Epithelial cell of prostate (primary cell): ENCODE data around the gene ANP32D.
"Not testable (repeated sequence)": the region's sequence is repeated elsewhere in the genome, so short reads cannot be mapped to it uniquely, and the experiment has no call there.

ENCODE experiments used
- DNase-seq: peaks from one replicate; pipeline ENCODE4 v3.0.0-alpha.2; 2011; ENCODE audit warnings: low read depth, low spot score
- H3K27ac ChIP-seq: fragments of 450-650 bp; 2 replicates; pipeline ENCODE4 v1.5.1; 2017; ENCODE audit warnings: mild to moderate bottlenecking

The ANP32D gene

GRCh38 chr12:48489456-48489855 lies 17.1 kb downstream of the ANP32D start:
- peak overlapping the region; percentile 86 for H3K27ac ChIP-seq
- not testable (repeated sequence) for DNase-seq

DNA sequence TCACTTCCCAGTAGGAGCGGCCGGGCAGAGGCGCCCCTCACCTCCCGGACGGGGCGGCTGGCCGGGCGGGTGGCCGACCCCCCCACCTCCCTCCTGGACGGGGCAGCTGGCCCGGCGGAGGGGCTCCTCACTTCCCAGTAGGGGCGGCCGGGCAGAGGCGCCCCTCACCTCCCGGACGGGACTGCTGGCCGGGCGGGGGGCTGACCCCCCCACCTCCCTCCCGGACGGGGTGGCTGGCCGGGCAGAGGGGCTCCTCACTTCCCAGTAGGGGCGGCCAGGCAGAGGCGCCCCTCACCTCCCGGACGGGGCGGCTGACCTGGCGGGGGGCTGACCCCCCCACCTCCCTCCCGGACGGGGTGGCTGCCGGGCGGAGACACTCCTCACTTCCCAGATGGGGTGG lies 27.9 kb downstream of the ANP32D start:
- DNase-seq, H3K27ac ChIP-seq: not testable (repeated sequence)

- not testable (repeated sequence) for H3K27ac ChIP-seq, DNase-seq
These were observed 34.5 kb downstream of the ANP32D start for GRCh38 chr12:48506836-48507235.

DNA sequence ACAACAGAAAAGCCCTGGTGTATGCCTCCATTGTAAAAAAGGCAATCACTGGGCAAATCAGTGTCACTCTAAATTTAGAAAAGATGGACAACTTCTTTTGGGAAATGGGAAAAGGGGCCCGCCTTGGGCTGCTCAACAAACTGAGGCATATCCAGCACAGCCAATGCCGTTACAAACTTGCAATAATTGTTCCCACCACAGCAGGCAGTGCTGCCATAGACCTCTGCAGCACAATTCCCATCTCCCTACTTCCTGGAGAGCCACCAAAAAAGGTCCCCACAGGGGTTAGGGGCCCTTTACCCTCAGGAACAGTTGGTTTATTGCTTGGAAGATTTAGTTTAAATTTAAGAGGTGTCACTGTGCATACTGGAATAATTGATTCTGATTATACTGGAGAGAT lies 36.6 kb downstream of the ANP32D start:
- no peak for DNase-seq
- no peak overlapping the region for H3K27ac ChIP-seq

- DNase-seq: no peak
- no peak overlapping the region for H3K27ac ChIP-seq
These were observed 37.8 kb downstream of the ANP32D start for GRCh38 chr12:48510111-48510510.

DNA sequence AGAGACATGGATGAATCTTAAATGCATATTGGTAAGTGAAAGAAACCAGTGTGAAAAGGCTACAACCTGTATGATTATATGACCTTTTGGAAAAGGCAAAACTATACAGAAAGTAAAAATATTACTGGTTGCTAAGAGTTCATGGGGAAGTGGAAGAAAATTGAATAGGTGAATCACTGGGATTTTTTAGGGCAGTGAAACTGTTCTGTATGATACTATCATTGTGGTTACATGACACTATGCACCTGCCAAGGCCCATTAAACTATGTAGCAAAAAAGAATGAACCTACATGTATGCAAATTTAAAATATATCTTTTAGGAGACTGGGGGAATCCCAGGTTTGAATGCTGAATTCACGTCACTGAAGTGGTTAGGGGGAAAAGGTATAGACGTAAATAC lies 40.5 kb downstream of the ANP32D start:
- no peak for DNase-seq
- no peak overlapping the region for H3K27ac ChIP-seq

DNA sequence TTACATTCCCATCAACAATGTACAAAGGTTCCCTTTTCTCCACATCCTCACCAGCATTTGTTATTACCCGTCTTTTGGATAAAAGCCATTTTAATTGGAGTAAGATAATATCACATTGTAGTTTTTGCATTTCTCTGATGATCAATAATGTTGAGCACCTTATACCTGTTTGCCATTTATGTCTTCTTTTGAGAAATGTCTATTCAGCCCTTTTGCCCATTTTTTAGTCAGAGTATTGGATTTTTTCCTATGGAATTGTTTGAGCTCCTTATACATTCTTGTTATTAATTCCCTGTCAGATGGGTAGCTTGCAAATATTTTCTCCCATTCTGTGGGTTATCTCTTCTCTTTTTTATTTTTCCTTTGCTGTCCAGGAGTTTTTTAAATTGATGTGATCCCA lies 42.4 kb downstream of the ANP32D start:
- no peak for DNase-seq

DNA sequence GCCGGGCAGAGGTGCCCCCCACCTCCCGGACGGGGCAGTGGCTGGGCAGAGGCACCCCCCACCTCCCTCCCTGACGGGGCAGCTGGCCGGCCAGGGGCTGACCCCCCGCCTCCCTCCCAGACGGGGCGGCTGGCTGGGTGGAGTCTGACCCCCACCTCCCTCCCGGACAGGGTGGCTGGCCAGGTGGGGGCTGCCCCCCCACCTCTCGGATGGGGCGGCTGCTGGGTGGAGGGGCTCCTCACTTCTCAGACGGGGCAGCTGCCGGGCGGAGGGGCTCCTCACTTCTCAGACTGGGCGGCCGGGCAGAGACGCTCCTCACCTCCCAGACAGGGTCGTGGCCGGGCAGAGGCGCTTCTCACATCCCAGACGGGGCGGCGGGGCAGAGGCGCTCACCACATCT lies 48.0 kb downstream of the ANP32D start:
- DNase-seq, H3K27ac ChIP-seq: not testable (repeated sequence)

More for the DNA sequence above, 42.4 kb downstream of the ANP32D start:
- no peak overlapping the region for H3K27ac ChIP-seq
